ENCODE results near the gene XIRP1.

Gene XIRP1

GRCh38 chr3:39207361-39208186 lies 15.2 kb upstream of the XIRP1 start:
- peak; percentile 94 for DNase-seq

DNA sequence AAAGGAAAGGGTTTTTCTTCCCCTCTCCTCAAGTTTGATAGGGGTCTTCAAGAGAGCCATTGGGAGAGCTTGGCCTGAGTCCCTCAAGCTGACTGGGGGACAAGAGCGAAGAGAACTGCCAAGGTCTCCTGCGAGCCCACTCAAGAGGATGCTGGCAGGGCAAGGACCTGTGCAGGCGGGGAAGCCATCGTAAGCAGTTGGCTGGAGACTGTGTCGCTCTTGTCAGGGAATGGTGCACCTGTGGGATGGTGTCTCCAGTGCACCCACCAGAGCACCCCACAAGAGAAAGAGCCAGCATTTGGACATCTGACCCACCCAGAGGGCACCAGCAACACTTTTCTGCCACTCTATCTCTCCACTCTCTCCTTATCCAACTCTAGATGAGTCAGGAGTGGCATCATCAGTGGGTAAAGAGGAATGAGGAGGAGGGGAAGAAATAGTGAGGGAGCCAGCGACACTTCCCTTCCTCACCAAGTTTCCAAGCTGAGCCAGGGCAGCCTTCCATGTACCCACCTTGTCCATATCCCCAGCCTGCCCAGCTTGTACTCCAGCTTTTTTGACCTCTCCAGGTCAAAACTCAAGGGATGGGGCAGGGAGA lies 13.6 kb upstream of the XIRP1 start:
- no peak for DNase-seq

GRCh38 chr3:39205131-39205530 lies 12.7 kb upstream of the XIRP1 start:
- no peak for DNase-seq

DNA sequence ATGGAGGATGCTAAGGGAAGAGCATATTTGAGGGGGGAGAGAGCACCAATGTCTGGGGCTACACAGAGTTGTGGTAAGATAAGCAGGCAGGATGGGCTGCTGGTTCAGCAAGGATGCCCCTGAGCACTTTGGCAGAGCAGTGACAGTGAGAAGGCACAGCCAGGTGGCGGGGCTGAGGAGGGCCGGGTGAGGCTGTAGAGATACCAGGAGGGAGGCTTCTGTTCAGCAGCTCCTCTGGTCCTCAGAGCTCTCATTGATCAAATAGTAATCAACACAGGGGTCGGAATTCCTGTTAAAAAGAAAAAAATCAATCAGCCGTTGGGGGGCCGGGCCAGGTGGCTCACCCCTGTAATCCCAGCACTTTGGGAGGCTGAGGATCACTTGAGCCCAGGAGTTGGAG lies 11.5 kb upstream of the XIRP1 start:
- DNase-seq: no peak

- DNase-seq: no peak
Observed at GRCh38 chr3:39203402-39203801, 11.0 kb upstream of the XIRP1 start.

DNA sequence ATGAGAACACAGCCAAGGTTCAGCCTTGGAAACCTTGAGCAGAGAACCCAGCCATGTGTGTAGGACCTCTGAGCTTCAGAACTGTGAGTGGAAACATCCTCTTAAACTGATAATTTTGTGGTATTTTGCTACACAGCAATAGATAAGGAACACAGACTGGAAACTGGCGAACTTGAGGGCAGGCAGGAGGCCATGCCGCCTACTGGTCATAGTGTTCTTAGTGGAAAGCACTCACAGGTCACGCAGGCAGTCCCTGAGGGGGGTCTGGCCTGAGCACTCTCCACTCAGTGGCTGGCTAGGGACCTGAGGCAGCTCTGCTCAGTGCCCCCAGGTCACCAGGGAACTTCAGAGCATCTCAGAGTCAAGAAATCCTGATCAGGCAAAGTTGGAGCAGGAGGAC lies 9.7 kb upstream of the XIRP1 start:
- no peak for DNase-seq

- peak; percentile 57 for DNase-seq
Observed at GRCh38 chr3:39196671-39197356, 4.4 kb upstream of the XIRP1 start.

DNA sequence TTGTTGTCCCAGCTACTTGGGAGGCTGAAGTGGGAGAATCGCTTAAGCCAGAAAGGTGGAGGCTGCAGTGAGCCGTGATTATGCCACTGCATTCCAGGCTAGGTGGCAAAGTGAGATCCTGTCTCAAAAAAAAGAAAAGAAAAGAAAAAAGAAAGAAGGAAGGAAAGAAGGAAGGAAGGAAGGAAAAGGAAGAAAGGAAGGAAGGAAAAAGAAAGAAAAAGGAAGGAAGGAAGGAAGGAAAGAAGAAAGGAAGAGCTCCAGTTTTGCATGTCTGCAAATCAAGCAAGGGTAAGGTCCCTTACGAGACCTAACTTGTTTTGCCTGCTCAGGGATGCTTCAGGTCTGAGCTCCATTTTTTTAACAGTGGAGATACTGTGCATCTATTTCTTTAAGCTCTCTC lies 3.6 kb upstream of the XIRP1 start:
- no peak for DNase-seq

GRCh38 chr3:39193391-39193790 lies 996 bp upstream of the XIRP1 start:
- DNase-seq: no peak

- no peak for DNase-seq
Observed at GRCh38 chr3:39191773-39192172, 622 bp downstream of the XIRP1 start.

DNA sequence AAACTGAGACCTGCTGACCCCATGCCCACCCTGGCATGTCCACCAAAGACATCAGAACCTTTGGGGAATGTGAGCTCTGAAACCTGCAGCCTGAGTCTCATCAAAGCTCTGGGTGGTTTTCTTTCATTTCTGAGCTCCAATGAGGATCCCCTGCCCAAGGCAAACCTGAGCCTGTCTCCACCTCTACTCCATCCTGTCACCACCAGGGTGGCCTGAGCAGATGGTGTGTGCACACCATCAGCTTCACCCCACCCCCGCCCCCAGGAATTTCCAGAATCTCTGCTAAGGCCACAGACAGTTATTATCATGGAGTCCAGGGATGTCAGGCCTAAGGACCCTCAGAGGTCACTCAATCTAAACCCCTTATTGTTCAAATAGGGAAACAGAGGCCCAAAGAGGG lies 1.3 kb downstream of the XIRP1 start:
- DNase-seq: peak; percentile 86

DNA sequence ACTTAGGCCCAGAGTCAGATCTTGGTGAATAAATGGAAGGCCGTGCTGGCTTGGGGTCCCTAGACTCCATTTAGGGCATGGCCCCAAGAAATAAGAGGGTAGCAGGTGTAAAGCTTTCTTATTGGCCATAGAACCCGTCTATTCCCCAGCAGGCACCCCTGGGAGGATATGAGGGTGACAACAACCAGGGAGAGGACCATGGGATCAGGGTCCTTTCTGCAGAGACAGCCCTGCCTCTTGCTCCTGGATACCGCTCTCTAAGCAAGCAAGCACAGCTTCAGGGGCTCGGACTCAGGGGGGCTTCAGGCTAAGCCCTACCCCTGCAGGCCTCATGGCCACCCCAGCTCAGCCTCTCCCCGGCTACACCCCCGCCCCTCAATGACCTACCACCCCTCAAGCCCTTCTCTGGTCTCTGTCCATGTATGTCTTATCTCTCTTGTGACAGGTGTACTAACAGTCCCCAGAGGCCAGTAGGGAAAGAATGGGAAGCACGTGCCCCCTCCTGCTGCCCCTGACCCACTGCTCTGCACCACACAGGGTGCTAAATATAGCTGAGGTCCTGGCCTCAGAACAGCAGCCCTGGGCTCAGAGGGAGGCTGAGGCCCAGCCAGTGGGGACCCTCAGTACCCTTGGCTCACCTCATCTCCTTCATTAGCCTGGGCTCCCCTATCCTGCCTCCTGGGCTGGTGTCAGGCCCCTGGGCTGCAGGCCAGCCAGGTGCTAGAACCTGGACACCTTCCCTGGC lies 1.9 kb downstream of the XIRP1 start:
- DNase-seq: no peak

- DNase-seq: peak; percentile 89
Observed at GRCh38 chr3:39189959-39190269, 2.5 kb downstream of the XIRP1 start.

DNA sequence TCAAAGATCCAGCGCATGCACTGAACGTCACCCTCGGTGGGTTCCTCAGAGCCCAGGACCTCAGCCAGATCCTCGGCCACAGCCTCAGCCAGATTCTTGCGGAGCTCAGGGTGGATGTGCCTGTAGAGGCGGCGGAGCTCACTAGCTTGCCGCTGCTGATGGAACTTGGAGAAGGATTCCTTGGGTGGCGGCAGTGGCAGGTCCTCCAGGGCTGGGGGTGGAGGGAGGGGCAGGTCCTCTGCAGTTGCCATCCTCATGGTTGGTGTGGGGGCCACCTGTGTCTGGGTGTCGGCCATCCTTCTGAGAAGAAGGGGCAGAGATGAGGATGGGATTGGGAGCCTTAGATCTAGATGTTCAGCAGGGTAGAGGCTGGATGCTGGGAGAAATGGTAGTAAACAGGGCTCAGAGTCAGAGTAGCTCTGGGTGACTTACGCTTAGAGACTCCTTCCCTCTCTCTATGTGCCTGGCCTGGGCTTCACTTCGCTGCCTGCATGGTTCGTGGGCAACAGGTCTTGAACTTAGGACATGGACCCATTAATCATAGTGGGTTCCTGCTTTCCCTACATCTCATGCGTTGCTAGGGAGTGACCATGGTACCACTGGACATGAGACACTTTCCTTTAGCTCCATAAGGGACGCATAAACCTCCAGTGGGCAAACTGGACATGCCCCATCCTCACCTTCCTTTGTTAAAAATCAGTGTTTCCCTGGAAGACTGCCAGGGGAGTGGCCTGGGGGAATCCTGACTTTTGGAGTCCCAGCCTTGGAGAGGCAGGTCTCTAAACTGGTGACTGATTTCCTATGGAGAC lies 3.0 kb downstream of the XIRP1 start:
- no peak for DNase-seq

DNA sequence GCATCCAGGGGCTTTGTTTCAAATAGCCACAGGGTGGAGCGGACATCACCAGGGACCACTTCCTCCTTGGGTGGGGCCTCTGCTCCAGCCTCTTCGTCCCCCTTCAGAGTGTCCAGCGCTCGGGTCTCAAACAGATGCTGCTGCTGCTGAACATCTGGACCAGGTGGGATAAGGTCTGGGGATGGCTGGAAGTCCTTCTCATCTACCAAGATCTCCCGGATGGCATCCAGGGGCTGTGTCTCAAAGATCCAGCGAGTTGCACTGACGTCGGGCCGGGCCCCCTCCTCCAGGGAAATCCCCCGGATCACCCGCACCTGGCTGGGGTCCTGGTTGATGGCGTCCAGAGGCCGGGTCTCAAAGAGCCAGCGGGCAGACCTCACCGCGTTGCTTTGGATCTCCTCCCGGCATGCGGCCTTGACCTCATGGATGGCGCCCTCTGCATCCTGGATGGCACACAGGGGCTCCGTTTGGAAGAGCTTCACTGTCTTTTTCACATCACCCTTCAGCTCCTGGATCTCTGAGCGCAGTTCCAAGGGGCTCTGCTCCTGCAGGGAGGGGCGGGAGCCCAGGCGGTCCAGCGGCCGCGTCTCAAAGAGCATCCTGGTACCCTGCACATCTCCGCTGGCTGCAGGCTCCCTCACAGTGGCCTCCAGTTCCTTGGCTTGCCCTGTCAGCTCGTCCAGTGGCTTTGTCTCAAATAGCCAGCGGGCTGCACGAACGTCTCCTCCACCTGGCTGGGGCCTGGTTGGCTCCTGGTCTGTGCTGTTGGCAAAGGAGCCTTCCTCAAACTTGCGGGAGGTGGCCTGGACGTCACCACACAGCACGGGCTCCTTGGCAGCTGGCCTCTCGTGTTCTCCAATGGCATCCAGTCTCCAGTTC lies 3.9 kb downstream of the XIRP1 start:
- no peak for DNase-seq

- DNase-seq: no peak
Observed at GRCh38 chr3:39187372-39188155, 4.8 kb downstream of the XIRP1 start.

- DNase-seq: no peak
Observed at GRCh38 chr3:39186692-39187151, 5.7 kb downstream of the XIRP1 start.

DNA sequence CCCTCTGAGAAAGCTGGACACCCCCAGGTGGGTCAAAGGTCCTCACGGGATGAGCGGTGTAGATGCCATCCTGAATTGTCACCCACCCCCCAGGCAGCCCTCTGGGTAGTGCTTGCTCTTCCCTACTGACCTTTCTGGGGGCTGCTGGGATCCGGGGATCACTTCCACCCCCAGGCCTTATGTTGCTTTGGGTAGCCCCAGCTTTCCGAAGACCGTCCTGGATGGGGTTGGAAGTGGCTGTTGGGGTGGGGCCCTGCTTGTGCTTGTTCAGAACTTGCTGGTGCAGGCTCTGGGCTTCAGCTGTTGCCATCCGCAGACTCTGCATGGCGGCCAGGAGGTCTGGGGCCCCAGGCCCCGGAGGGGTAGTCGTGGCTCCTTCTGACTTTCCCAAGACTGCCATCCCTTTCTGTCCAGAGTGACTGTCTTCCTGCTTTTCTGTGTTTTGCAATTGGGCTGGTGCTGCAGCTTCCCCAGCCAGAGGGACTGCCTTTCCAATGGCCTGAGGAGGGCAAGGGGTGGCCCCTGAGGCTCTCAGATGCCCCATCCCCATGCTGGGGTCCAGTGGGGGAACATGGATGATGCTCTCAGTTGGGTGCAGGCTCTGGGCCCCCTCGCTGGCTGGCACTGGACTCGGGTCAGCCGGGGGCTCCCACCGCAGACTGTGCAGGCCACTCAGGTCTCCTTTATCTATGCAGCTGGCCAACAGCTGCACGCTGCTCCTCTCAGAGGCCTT lies 6.3 kb downstream of the XIRP1 start:
- DNase-seq: no peak

- no peak for DNase-seq
Observed at GRCh38 chr3:39185326-39185958, 7.0 kb downstream of the XIRP1 start.

GRCh38 chr3:39184968-39185285 lies 7.5 kb downstream of the XIRP1 start:
- no peak for DNase-seq

All from RPMI8226 (cell line).